Osteocyte (in vitro differentiated cells): ENCODE results near the gene AFF3. TPM values are rescaled to one million over a fixed set of nuclear protein-coding genes. Genes with fewer than 3 reads are reported as not detected.

ENCODE experiments used
- DNase-seq: peaks from one replicate; pipeline ENCODE4 v3.0.0; 2021; ENCODE audit warnings: mixed read lengths; ENCODE audit not compliant: unreplicated experiment; ENCODE audit errors: extremely low spot score
- H3K27ac Mint-ChIP-seq: one replicate; pipeline ENCODE4 v1.8.0; 2021; ENCODE audit warnings: mild to moderate bottlenecking, mixed read lengths; ENCODE audit not compliant: unreplicated experiment
- H3K27me3 Mint-ChIP-seq: one replicate; pipeline ENCODE4 v1.8.0; 2021; ENCODE audit warnings: mixed read lengths; ENCODE audit not compliant: unreplicated experiment
- H3K36me3 Mint-ChIP-seq: one replicate; pipeline ENCODE4 v1.8.0; 2021; ENCODE audit warnings: mixed read lengths; ENCODE audit not compliant: unreplicated experiment
- H3K4me1 Mint-ChIP-seq: one replicate; pipeline ENCODE4 v1.8.0; 2021; ENCODE audit warnings: mixed read lengths; ENCODE audit not compliant: unreplicated experiment
- H3K4me3 Mint-ChIP-seq: one replicate; pipeline ENCODE4 v1.8.0; 2021; ENCODE audit warnings: mild to moderate bottlenecking, moderate library complexity, mixed read lengths; ENCODE audit not compliant: unreplicated experiment
- H3K9me3 Mint-ChIP-seq: one replicate; pipeline ENCODE4 v1.8.0; 2021; ENCODE audit warnings: mixed read lengths; ENCODE audit not compliant: unreplicated experiment
- CTCF ChIP-seq: fragments of 200-600 bp; sonication (generic); IDR thresholded peaks from 2 replicates; pipeline ENCODE4 v1.5.0; 2021; ENCODE audit warnings: antibody characterized with exemption, mild to moderate bottlenecking, moderate library complexity
- total RNA-seq: library from RNA; stranded (reverse); gene quantifications from 2 replicates; pipeline ENCODE4 v1.2.1, GENCODE V29; 2021

The AFF3 gene
- total RNA-seq, 1 donor from 2014 or later: 248 TPM

- no peak for TF ChIP-seq CTCF
These were observed 89.7 kb downstream of the AFF3 start for GRCh38 chr2:100052650-100053049.

GRCh38 chr2:100051253-100051652 lies 91.1 kb downstream of the AFF3 start:
- H3K4me3 Mint-ChIP-seq: no peak overlapping the region
- H3K4me1 Mint-ChIP-seq: peaks cover 54% of the 10 kb centered on the region
- H3K36me3 Mint-ChIP-seq: peaks cover 78% of the 10 kb centered on the region
- DNase-seq: no peak
- no peaks in the 10 kb centered on the region for H3K9me3 Mint-ChIP-seq
- no peaks in the 10 kb centered on the region for H3K27me3 Mint-ChIP-seq
- no peak for TF ChIP-seq CTCF
- no peak overlapping the region for H3K27ac Mint-ChIP-seq

More at GRCh38 chr2:100052650-100053049, 89.7 kb downstream of the AFF3 start:
- Mint-ChIP-seq H3K9me3 (no peaks in the 10 kb centered on the region), H3K27me3 (no peaks in the 10 kb centered on the region), H3K36me3 (peaks cover 76% of the 10 kb centered on the region), H3K4me3 (no peak overlapping the region), H3K27ac (no peak overlapping the region), H3K4me1 (peaks cover 58% of the 10 kb centered on the region)
- DNase-seq: no peak

- Mint-ChIP-seq H3K27ac (no peak overlapping the region), H3K4me3 (no peak overlapping the region), H3K36me3 (peaks cover 75% of the 10 kb centered on the region), H3K27me3 (no peaks in the 10 kb centered on the region), H3K9me3 (no peaks in the 10 kb centered on the region), H3K4me1 (peaks cover 55% of the 10 kb centered on the region)
- DNase-seq: no peak
- TF ChIP-seq CTCF: no peak
These were observed 91.7 kb downstream of the AFF3 start for GRCh38 chr2:100050685-100051084.

GRCh38 chr2:100046961-100047947 lies 95.1 kb downstream of the AFF3 start:
- peaks cover 64% of the 10 kb centered on the region for H3K4me1 Mint-ChIP-seq
- H3K9me3 Mint-ChIP-seq: no peaks in the 10 kb centered on the region
- H3K27me3 Mint-ChIP-seq: no peaks in the 10 kb centered on the region
- H3K36me3 Mint-ChIP-seq: peaks cover 71% of the 10 kb centered on the region
- peak overlapping the region; percentile 44 for H3K27ac Mint-ChIP-seq
- H3K4me3 Mint-ChIP-seq: no peak overlapping the region
- TF ChIP-seq CTCF: no peak
- no peak for DNase-seq

- no peak for DNase-seq
- Mint-ChIP-seq H3K4me1 (peaks cover 81% of the 10 kb centered on the region), H3K27ac (peak overlapping the region; percentile 60), H3K4me3 (no peak overlapping the region), H3K9me3 (no peaks in the 10 kb centered on the region), H3K27me3 (no peaks in the 10 kb centered on the region), H3K36me3 (peaks cover 61% of the 10 kb centered on the region)
- TF ChIP-seq CTCF: no peak
These were observed 97.4 kb downstream of the AFF3 start for GRCh38 chr2:100045000-100045399.
